Measurements from ENCODE around the gene INSIG2.

The INSIG2 gene

DNA sequence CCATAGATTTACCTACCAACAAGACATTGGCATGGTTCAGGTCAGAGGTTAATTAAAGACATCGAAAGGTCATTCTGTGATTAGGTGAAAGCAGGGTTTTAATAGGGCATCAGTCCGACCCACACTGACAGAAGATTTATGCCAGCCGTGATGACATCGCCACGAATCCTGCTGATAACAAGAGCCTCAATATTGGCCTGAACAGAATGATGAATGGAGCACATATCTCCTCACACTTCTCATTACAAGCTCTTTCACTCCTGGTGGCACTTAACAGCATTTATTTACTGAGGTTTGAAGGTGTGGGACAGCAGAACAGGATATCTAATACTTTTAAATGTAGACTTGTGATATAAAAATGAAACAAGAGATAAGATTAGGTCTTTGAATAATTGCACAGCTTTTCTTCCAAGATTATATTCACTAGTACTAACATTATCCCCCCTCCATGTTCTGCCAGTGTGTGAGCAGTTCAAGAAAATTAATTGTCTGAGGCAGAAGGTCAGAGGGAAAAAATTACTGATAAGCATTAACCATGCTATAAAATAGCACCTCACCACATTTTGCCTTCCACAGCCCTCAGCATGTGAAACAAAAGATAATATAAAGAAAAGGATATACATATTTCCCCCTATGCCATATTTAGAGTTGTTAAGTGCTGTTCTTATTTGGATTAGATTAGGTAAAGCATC, 23.1 kb upstream of the INSIG2 start:
- H2AFZ ChIP-seq (ENCODE audit: insufficient read depth, low read length, poor library complexity): no peak overlapping the region
- H4K91ac ChIP-seq (ENCODE audit: low read depth, low read length): no peak overlapping the region
- no peak overlapping the region for H3K27ac ChIP-seq (ENCODE audit: low read depth, low read length)
- H4K8ac ChIP-seq (ENCODE audit: low read depth, low read length): no peak overlapping the region
- no peak overlapping the region for H2BK120ac ChIP-seq (ENCODE audit: insufficient read depth, low read length, poor library complexity)
- no peak overlapping the region for H3K18ac ChIP-seq (ENCODE audit: low read length)
- no peaks in the 10 kb centered on the region for H3K79me1 ChIP-seq (ENCODE audit: low read length)
- WGBS (ENCODE audit: extremely low coverage, insufficient coverage, insufficient read length): no CpG with 5 or more reads among the region's 5 CpGs
- H3K36me3 ChIP-seq (ENCODE audit: control insufficient read depth in 1 of 2, insufficient read depth in 2 of 2, low read length in 2 of 2): no peaks in the 10 kb centered on the region
- no peaks in the 10 kb centered on the region for H3K79me2 ChIP-seq (ENCODE audit: control insufficient read depth, insufficient read depth, low read length, poor library complexity)
- no peak overlapping the region for H3K4me3 ChIP-seq (ENCODE audit: low read depth, low read length)
- no peak overlapping the region for H3K23ac ChIP-seq (ENCODE audit: low read length)
- H3K9me3 ChIP-seq (ENCODE audit: insufficient read depth, low read depth, low read length): no peaks in the 10 kb centered on the region
- no peak overlapping the region for H3K9ac ChIP-seq (ENCODE audit: low read length)
- no peak overlapping the region for H3K4ac ChIP-seq (ENCODE audit: low read depth, low read length)
- no peak for DNase-seq
- H3K14ac ChIP-seq (ENCODE audit: low read length): no peak overlapping the region
- H3K4me2 ChIP-seq (ENCODE audit: low read length): no peak overlapping the region
- H2AK5ac ChIP-seq (ENCODE audit: low read length): no peak overlapping the region
- H3K4me1 ChIP-seq (ENCODE audit: control insufficient read depth in 1 of 2, insufficient read depth in 2 of 2, low read length in 2 of 2): no peaks in the 10 kb centered on the region
- no peak overlapping the region for H2BK5ac ChIP-seq (ENCODE audit: low read depth, low read length, poor library complexity)
- H2BK12ac ChIP-seq (ENCODE audit: low read length): no peak overlapping the region
- H4K12ac ChIP-seq (ENCODE audit: low read depth, low read length): no peak overlapping the region
- no peaks in the 10 kb centered on the region for H3K27me3 ChIP-seq (ENCODE audit: insufficient read depth, low read length)

- Histone ChIP-seq H3K23ac (ENCODE audit: low read length) (no peak overlapping the region), H4K8ac (ENCODE audit: low read depth, low read length) (no peak overlapping the region), H3K36me3 (ENCODE audit: control insufficient read depth in 1 of 2, insufficient read depth in 2 of 2, low read length in 2 of 2) (no peaks in the 10 kb centered on the region), H3K4me3 (ENCODE audit: low read depth, low read length) (no peak overlapping the region), H4K91ac (ENCODE audit: low read depth, low read length) (no peak overlapping the region), H3K18ac (ENCODE audit: low read length) (no peak overlapping the region), H3K27me3 (ENCODE audit: insufficient read depth, low read length) (no peaks in the 10 kb centered on the region), H3K79me2 (ENCODE audit: control insufficient read depth, insufficient read depth, low read length, poor library complexity) (no peaks in the 10 kb centered on the region), H2AK5ac (ENCODE audit: low read length) (no peak overlapping the region), H3K4me2 (ENCODE audit: low read length) (no peak overlapping the region), H3K14ac (ENCODE audit: low read length) (no peak overlapping the region), H2BK12ac (ENCODE audit: low read length) (no peak overlapping the region), H2AFZ (ENCODE audit: insufficient read depth, low read length, poor library complexity) (no peak overlapping the region), H3K79me1 (ENCODE audit: low read length) (no peaks in the 10 kb centered on the region), H3K27ac (ENCODE audit: low read depth, low read length) (no peak overlapping the region), H3K4ac (ENCODE audit: low read depth, low read length) (no peak overlapping the region), H3K9me3 (ENCODE audit: insufficient read depth, low read depth, low read length) (no peaks in the 10 kb centered on the region), H3K4me1 (ENCODE audit: control insufficient read depth in 1 of 2, insufficient read depth in 2 of 2, low read length in 2 of 2) (no peaks in the 10 kb centered on the region), H4K12ac (ENCODE audit: low read depth, low read length) (no peak overlapping the region), H2BK120ac (ENCODE audit: insufficient read depth, low read length, poor library complexity) (no peak overlapping the region), H2BK5ac (ENCODE audit: low read depth, low read length, poor library complexity) (no peak overlapping the region), H3K9ac (ENCODE audit: low read length) (no peak overlapping the region)
- peak in 1 of 2 donors; percentile 22 for DNase-seq
- WGBS (ENCODE audit: extremely low coverage, insufficient coverage, insufficient read length): no CpG with 5 or more reads among the region's 8 CpGs
Measured at GRCh38 chr2:118065921-118066511, 22.3 kb upstream of the INSIG2 start.

DNA sequence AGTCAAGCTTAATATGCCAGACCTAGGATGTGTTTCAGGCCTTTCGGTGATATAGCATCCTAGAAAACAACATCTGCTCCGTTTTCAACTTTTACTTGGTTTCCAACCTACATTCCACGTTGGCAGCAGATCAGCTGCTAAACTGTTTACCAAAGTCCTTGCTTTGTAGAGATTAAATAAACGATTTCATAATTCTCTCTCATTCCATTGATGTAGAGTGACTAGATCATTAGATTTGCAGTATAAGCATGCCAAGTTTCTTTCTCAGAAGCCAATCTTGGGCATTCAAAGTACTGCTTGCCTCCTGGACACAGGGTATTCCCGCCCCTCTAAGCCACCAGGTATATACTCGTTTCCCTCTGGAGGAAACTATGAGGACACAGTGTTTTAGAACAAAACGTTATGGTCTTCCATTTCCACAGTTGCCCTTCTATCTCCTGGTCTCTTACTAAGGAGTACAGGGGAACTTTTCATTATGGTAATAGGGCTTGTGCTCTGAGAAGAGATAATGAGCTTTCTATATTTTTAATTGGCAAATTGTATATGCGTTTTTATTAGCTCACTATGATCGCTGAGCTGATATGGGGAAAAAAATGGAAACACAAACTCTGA, 10.5 kb upstream of the INSIG2 start:
- no peak overlapping the region for H3K27ac ChIP-seq (ENCODE audit: low read depth, low read length)
- no peak overlapping the region for H3K18ac ChIP-seq (ENCODE audit: low read length)
- H4K12ac ChIP-seq (ENCODE audit: low read depth, low read length): no peak overlapping the region
- no peak overlapping the region for H2BK12ac ChIP-seq (ENCODE audit: low read length)
- no peak overlapping the region for H4K91ac ChIP-seq (ENCODE audit: low read depth, low read length)
- no peak overlapping the region for H2AFZ ChIP-seq (ENCODE audit: insufficient read depth, low read length, poor library complexity)
- H3K36me3 ChIP-seq (ENCODE audit: control insufficient read depth in 1 of 2, insufficient read depth in 2 of 2, low read length in 2 of 2): no peaks in the 10 kb centered on the region
- H2AK5ac ChIP-seq (ENCODE audit: low read length): no peak overlapping the region
- H3K9ac ChIP-seq (ENCODE audit: low read length): no peak overlapping the region
- no peaks in the 10 kb centered on the region for H3K4me1 ChIP-seq (ENCODE audit: control insufficient read depth in 1 of 2, insufficient read depth in 2 of 2, low read length in 2 of 2)
- H3K14ac ChIP-seq (ENCODE audit: low read length): no peak overlapping the region
- H3K4me2 ChIP-seq (ENCODE audit: low read length): no peak overlapping the region
- no peak overlapping the region for H2BK5ac ChIP-seq (ENCODE audit: low read depth, low read length, poor library complexity)
- no peaks in the 10 kb centered on the region for H3K79me2 ChIP-seq (ENCODE audit: control insufficient read depth, insufficient read depth, low read length, poor library complexity)
- no peak for DNase-seq
- no peak overlapping the region for H3K4me3 ChIP-seq (ENCODE audit: low read depth, low read length)
- H3K9me3 ChIP-seq (ENCODE audit: insufficient read depth, low read depth, low read length): no peaks in the 10 kb centered on the region
- H3K79me1 ChIP-seq (ENCODE audit: low read length): no peaks in the 10 kb centered on the region
- no CpG with 5 or more reads among the region's 9 CpGs for WGBS (ENCODE audit: extremely low coverage, insufficient coverage, insufficient read length)
- H3K27me3 ChIP-seq (ENCODE audit: insufficient read depth, low read length): no peaks in the 10 kb centered on the region
- H2BK120ac ChIP-seq (ENCODE audit: insufficient read depth, low read length, poor library complexity): no peak overlapping the region
- no peak overlapping the region for H4K8ac ChIP-seq (ENCODE audit: low read depth, low read length)
- no peak overlapping the region for H3K23ac ChIP-seq (ENCODE audit: low read length)
- H3K4ac ChIP-seq (ENCODE audit: low read depth, low read length): no peak overlapping the region

DNA sequence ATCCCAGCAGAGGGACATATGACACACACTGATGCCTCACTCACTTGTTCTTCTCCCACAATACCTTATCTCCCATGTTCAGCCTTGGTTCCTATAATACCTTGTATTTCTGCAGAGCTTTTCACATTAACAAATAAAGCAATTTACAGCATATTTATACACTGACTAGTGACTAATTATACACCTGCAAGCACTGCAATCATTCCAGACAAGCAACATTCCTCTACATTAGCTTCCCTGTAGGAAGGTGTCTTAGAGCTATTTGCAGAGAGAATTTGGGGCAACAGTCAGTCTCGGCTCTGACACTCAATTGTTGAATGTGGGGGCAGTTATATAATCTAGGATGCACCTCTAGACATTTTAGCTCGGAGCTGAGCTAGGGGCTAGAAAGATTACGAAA, 9.5 kb upstream of the INSIG2 start:
- no CpG with 5 or more reads among the region's 3 CpGs for WGBS (ENCODE audit: extremely low coverage, insufficient coverage, insufficient read length)
- no peak overlapping the region for H3K4me3 ChIP-seq (ENCODE audit: low read depth, low read length)
- H4K8ac ChIP-seq (ENCODE audit: low read depth, low read length): no peak overlapping the region
- H2AFZ ChIP-seq (ENCODE audit: insufficient read depth, low read length, poor library complexity): no peak overlapping the region
- H3K4ac ChIP-seq (ENCODE audit: low read depth, low read length): no peak overlapping the region
- H2BK12ac ChIP-seq (ENCODE audit: low read length): no peak overlapping the region
- no peak overlapping the region for H2BK5ac ChIP-seq (ENCODE audit: low read depth, low read length, poor library complexity)
- H2BK120ac ChIP-seq (ENCODE audit: insufficient read depth, low read length, poor library complexity): no peak overlapping the region
- H3K4me2 ChIP-seq (ENCODE audit: low read length): no peak overlapping the region
- H3K4me1 ChIP-seq (ENCODE audit: control insufficient read depth in 1 of 2, insufficient read depth in 2 of 2, low read length in 2 of 2): no peaks in the 10 kb centered on the region
- no peak overlapping the region for H3K14ac ChIP-seq (ENCODE audit: low read length)
- peak; percentile 29 to 66 for DNase-seq
- H3K36me3 ChIP-seq (ENCODE audit: control insufficient read depth in 1 of 2, insufficient read depth in 2 of 2, low read length in 2 of 2): no peaks in the 10 kb centered on the region
- no peak overlapping the region for H3K18ac ChIP-seq (ENCODE audit: low read length)
- no peak overlapping the region for H3K9ac ChIP-seq (ENCODE audit: low read length)
- H3K27ac ChIP-seq (ENCODE audit: low read depth, low read length): no peak overlapping the region
- H3K27me3 ChIP-seq (ENCODE audit: insufficient read depth, low read length): no peaks in the 10 kb centered on the region
- H4K12ac ChIP-seq (ENCODE audit: low read depth, low read length): no peak overlapping the region
- H4K91ac ChIP-seq (ENCODE audit: low read depth, low read length): no peak overlapping the region
- no peak overlapping the region for H2AK5ac ChIP-seq (ENCODE audit: low read length)
- no peak overlapping the region for H3K23ac ChIP-seq (ENCODE audit: low read length)
- no peaks in the 10 kb centered on the region for H3K79me1 ChIP-seq (ENCODE audit: low read length)
- no peaks in the 10 kb centered on the region for H3K79me2 ChIP-seq (ENCODE audit: control insufficient read depth, insufficient read depth, low read length, poor library complexity)
- no peaks in the 10 kb centered on the region for H3K9me3 ChIP-seq (ENCODE audit: insufficient read depth, low read depth, low read length)

All from trophoblast cell (in vitro differentiated cells and primary cell).